WTC11 (cell line): ENCODE results near the gene CYP51A1. TPM values are rescaled to one million over a fixed set of nuclear protein-coding genes. Genes with fewer than 3 reads are reported as not detected.

Source experiments
- ATAC-seq: fragments of 200-7000 bp; cut with Tn5 transposase; 2 replicates; pipeline ENCODE4 v1.10.0; 2021; ENCODE audit warnings: mild to moderate bottlenecking, moderate library complexity
- CTCF ChIA-PET: fragments of 300-600 bp; sonication (Branson Sonifier 250); formaldehyde crosslinking; loops from one replicate; lab custom pipeline; 2021; ENCODE audit warnings: antibody characterized with exemption; lab: Charles Lee
- POLR2A ChIA-PET: fragments of 350-600 bp; sonication (Branson Sonifier 250); formaldehyde crosslinking; loops from one replicate; lab custom pipeline; 2021; ENCODE audit warnings: antibody characterized with exemption; lab: Charles Lee
- DNase-seq: peaks from one replicate; pipeline ENCODE4 v3.0.0; 2021; ENCODE audit warnings: low spot score
- H3K27ac Mint-ChIP-seq: 2 replicates; pipeline ENCODE4 v1.8.0; 2021; ENCODE audit warnings: mixed read lengths
- H3K27me3 Mint-ChIP-seq: 2 replicates; pipeline ENCODE4 v1.8.0; 2021; ENCODE audit warnings: low read depth, mild to moderate bottlenecking, moderate library complexity, mixed read lengths
- H3K36me3 Mint-ChIP-seq: 2 replicates; pipeline ENCODE4 v1.8.0; 2021; ENCODE audit warnings: mixed read lengths
- H3K4me1 Mint-ChIP-seq: 2 replicates; pipeline ENCODE4 v1.8.0; 2022; ENCODE audit warnings: mixed read lengths
- H3K4me3 Mint-ChIP-seq: 2 replicates; pipeline ENCODE4 v1.8.0; 2021; ENCODE audit warnings: mild to moderate bottlenecking, moderate library complexity, mixed read lengths
- H3K9me3 Mint-ChIP-seq: 2 replicates; pipeline ENCODE4 v1.8.0; 2021; ENCODE audit warnings: mixed read lengths
- CDX4 ChIP-seq: fragments of 250-450 bp; sonication (Bioruptor Pico); IDR thresholded peaks from 2 replicates; pipeline ENCODE4 v1.9.0; 2021; ENCODE audit warnings: moderate library complexity, mild to moderate bottlenecking, inconsistent platforms, borderline replicate concordance
- CREM ChIP-seq: sonication (generic); formaldehyde crosslinking; IDR thresholded peaks from 2 replicates; pipeline ENCODE4 v1.8.1; 2022; ENCODE audit warnings: mild to moderate bottlenecking, missing genetic modification reagents, moderate library complexity
- FOXP4 ChIP-seq: sonication (generic); formaldehyde crosslinking; IDR thresholded peaks from 2 replicates; pipeline ENCODE4 v1.8.0; 2022; ENCODE audit warnings: mild to moderate bottlenecking, missing genetic modification reagents
- HMGXB4 ChIP-seq: sonication (generic); formaldehyde crosslinking; IDR thresholded peaks from 2 replicates; pipeline ENCODE4 v1.8.1; 2023; ENCODE audit warnings: mild to moderate bottlenecking, moderate library complexity, missing genetic modification reagents
- IRF2 ChIP-seq: sonication (generic); formaldehyde crosslinking; IDR thresholded peaks from 2 replicates; pipeline ENCODE4 v1.8.0; 2022; ENCODE audit warnings: low read depth, missing genetic modification reagents, borderline replicate concordance
- NFE2L1 ChIP-seq: sonication (generic); formaldehyde crosslinking; IDR thresholded peaks from 2 replicates; pipeline ENCODE4 v1.8.1; 2023; ENCODE audit warnings: missing genetic modification reagents
- NR2C2 ChIP-seq: sonication (generic); formaldehyde crosslinking; IDR thresholded peaks from 2 replicates; pipeline ENCODE4 v1.8.0; 2022; ENCODE audit warnings: mild to moderate bottlenecking, missing genetic modification reagents
- OVOL2 ChIP-seq: fragments of 250-450 bp; sonication (Bioruptor Pico); IDR thresholded peaks from 2 replicates; pipeline ENCODE4 v1.9.0; 2021; ENCODE audit warnings: mild to moderate bottlenecking, borderline replicate concordance
- PREB ChIP-seq: sonication (generic); formaldehyde crosslinking; IDR thresholded peaks from 2 replicates; pipeline ENCODE4 v1.8.1; 2022; ENCODE audit warnings: mild to moderate bottlenecking, missing genetic modification reagents, moderate library complexity, borderline replicate concordance
- SMAD3 ChIP-seq: sonication (generic); formaldehyde crosslinking; IDR thresholded peaks from 2 replicates; pipeline ENCODE4 v1.8.0; 2022; ENCODE audit warnings: missing genetic modification reagents, mild to moderate bottlenecking, borderline replicate concordance
- TEAD4 ChIP-seq: sonication (generic); formaldehyde crosslinking; IDR thresholded peaks from 2 replicates; pipeline ENCODE4 v1.8.0; 2022; ENCODE audit warnings: mild to moderate bottlenecking, missing genetic modification reagents
- USF1 ChIP-seq: sonication (generic); formaldehyde crosslinking; IDR thresholded peaks from 2 replicates; pipeline ENCODE4 v1.8.0; 2022; ENCODE audit warnings: mild to moderate bottlenecking, missing genetic modification reagents
- ZNF121 ChIP-seq: sonication (generic); formaldehyde crosslinking; IDR thresholded peaks from 2 replicates; pipeline ENCODE4 v1.8.0; 2023; ENCODE audit warnings: missing genetic modification reagents
- ZNF219 ChIP-seq: sonication (generic); formaldehyde crosslinking; IDR thresholded peaks from 2 replicates; pipeline ENCODE4 v1.8.0; 2023; ENCODE audit warnings: missing genetic modification reagents, mild to moderate bottlenecking, borderline replicate concordance
- ZNF281 ChIP-seq: sonication (generic); formaldehyde crosslinking; IDR thresholded peaks from 2 replicates; pipeline ENCODE4 v1.8.0; 2023; ENCODE audit warnings: mild to moderate bottlenecking, missing genetic modification reagents
- ZNF396 ChIP-seq: fragments of 250-450 bp; sonication (Bioruptor Pico); IDR thresholded peaks from 2 replicates; pipeline ENCODE4 v1.8.0; 2021; ENCODE audit warnings: mild to moderate bottlenecking, moderate library complexity, borderline replicate concordance
- total RNA-seq: library from RNA; stranded (reverse); gene quantifications from 3 replicates; pipeline ENCODE4 v1.2.3, GENCODE V29; 2021

The CYP51A1 gene
- total RNA-seq, 1 experiment from 2014 or later = 81.4 TPM

GRCh38 chr7:92155108-92155739 lies 20.9 kb upstream of the CYP51A1 start:
- Mint-ChIP-seq H3K27ac (no peak overlapping the region), H3K4me3 (no peak overlapping the region), H3K36me3 (no peaks in the 10 kb centered on the region), H3K4me1 (no peaks in the 10 kb centered on the region), H3K9me3 (no peaks in the 10 kb centered on the region), H3K27me3 (no peaks in the 10 kb centered on the region; the same call in 1 of the 2 replicates)
- no peak for ATAC-seq
- ChIA-PET CTCF (no interaction called here), POLR2A (no interaction called here)
- no peak for DNase-seq
- TF ChIP-seq ZNF219 = no peak
- TF ChIP-seq NFE2L1 (CRISPR knock-in tag) = no peak
- TF ChIP-seq CDX4 = no peak
- no peak for TF ChIP-seq PREB (CRISPR knock-in tag)
- no peak for TF ChIP-seq OVOL2 (CRISPR knock-in tag)
- no peak for TF ChIP-seq FOXP4 (CRISPR knock-in tag)
- TF ChIP-seq ZNF121 (CRISPR knock-in tag) = no peak
- no peak for TF ChIP-seq IRF2 (CRISPR knock-in tag)
- TF ChIP-seq ZNF396 (CRISPR knock-in tag) = no peak
- TF ChIP-seq USF1 (CRISPR knock-in tag) = no peak
- TF ChIP-seq NR2C2 = no peak
- TF ChIP-seq HMGXB4 (CRISPR knock-in tag) = no peak

- Mint-ChIP-seq H3K9me3 (peaks cover 4% of the 10 kb centered on the region; the same call in 1 of the 2 replicates), H3K27me3 (no peaks in the 10 kb centered on the region; the same call in 1 of the 2 replicates), H3K27ac (no peak overlapping the region), H3K36me3 (no peaks in the 10 kb centered on the region), H3K4me1 (no peaks in the 10 kb centered on the region), H3K4me3 (no peak overlapping the region)
- TF ChIP-seq SMAD3 (CRISPR knock-in tag) = no peak
- no peak for TF ChIP-seq TEAD4 (CRISPR knock-in tag)
- TF ChIP-seq CREM = no peak
- TF ChIP-seq ZNF281 (CRISPR knock-in tag) = no peak
- DNase-seq (no peak), ATAC-seq (no peak)
- CTCF ChIA-PET = no interaction called here
- POLR2A ChIA-PET = no interaction called here
Measured at GRCh38 chr7:92150450-92151017, 16.3 kb upstream of the CYP51A1 start.
